Ishikawa (cell line): ENCODE results near the gene PTPRO.

ENCODE experiments used
- CEBPB ChIP-seq: IDR thresholded peaks from 2 replicates; pipeline ENCODE4 v1.6.1; 2012
- CREB1 ChIP-seq: IDR thresholded peaks from 2 replicates; pipeline ENCODE4 v1.6.1; 2012; ENCODE audit warnings: low read depth
- EGR1 ChIP-seq: IDR thresholded peaks from 2 replicates; pipeline ENCODE4 v1.6.1; 2012
- EP300 ChIP-seq: IDR thresholded peaks from 2 replicates; pipeline ENCODE4 v1.6.1; 2012; ENCODE audit warnings: borderline replicate concordance
- FOXM1 ChIP-seq: IDR thresholded peaks from 2 replicates; pipeline ENCODE4 v1.6.1; 2012; ENCODE audit warnings: low read depth, borderline replicate concordance
- MAX ChIP-seq: IDR thresholded peaks from 2 replicates; pipeline ENCODE4 v1.6.1; 2012
- NFIC ChIP-seq: IDR thresholded peaks from 2 replicates; pipeline ENCODE4 v1.6.1; 2012
- RAD21 ChIP-seq: IDR thresholded peaks from 2 replicates; pipeline ENCODE4 v1.6.1; 2012; ENCODE audit warnings: low read depth
- REST ChIP-seq: IDR thresholded peaks from 2 replicates; pipeline ENCODE4 v1.6.1; 2012; ENCODE audit warnings: low read depth, mild to moderate bottlenecking
- TAF1 ChIP-seq: IDR thresholded peaks from 2 replicates; pipeline ENCODE4 v1.6.1; 2012; ENCODE audit warnings: low read depth, mild to moderate bottlenecking
- TCF12 ChIP-seq: IDR thresholded peaks from 2 replicates; pipeline ENCODE4 v1.6.1; 2012; ENCODE audit warnings: low read depth
- TEAD4 ChIP-seq: IDR thresholded peaks from 2 replicates; pipeline ENCODE4 v1.6.1; 2012
- USF1 ChIP-seq: IDR thresholded peaks from 2 replicates; pipeline ENCODE4 v1.6.1; 2012
- YY1 ChIP-seq: IDR thresholded peaks from 2 replicates; pipeline ENCODE4 v1.6.1; 2012; ENCODE audit warnings: low read depth
- ZBTB7A ChIP-seq: IDR thresholded peaks from 2 replicates; pipeline ENCODE4 v1.6.1; 2012; ENCODE audit warnings: low read depth

Gene PTPRO

GRCh38 chr12:15646581-15646980, 324.3 kb downstream of the PTPRO start:
- no peak for TF ChIP-seq NFIC
- no peak for TF ChIP-seq FOXM1
- no peak for TF ChIP-seq TEAD4
- TF ChIP-seq RAD21 = no peak
- no peak for TF ChIP-seq EP300
- TF ChIP-seq REST = no peak
- no peak for TF ChIP-seq ZBTB7A
- TF ChIP-seq TAF1 = no peak
- TF ChIP-seq CEBPB = no peak
- no peak for TF ChIP-seq CREB1
- TF ChIP-seq TCF12 = no peak
- TF ChIP-seq EGR1 = no peak
- TF ChIP-seq YY1 = no peak
- no peak for TF ChIP-seq MAX
- no peak for TF ChIP-seq USF1
